ENCODE data around the gene AUTS2. TPM values are rescaled to one million over a fixed set of nuclear protein-coding genes. Genes with fewer than 3 reads are reported as not detected.

AUTS2 gene
- total and polyA plus RNA-seq, 7 experiments from 2014 or later, result 0.40 to 31.7 (median 4.2) TPM

DNA sequence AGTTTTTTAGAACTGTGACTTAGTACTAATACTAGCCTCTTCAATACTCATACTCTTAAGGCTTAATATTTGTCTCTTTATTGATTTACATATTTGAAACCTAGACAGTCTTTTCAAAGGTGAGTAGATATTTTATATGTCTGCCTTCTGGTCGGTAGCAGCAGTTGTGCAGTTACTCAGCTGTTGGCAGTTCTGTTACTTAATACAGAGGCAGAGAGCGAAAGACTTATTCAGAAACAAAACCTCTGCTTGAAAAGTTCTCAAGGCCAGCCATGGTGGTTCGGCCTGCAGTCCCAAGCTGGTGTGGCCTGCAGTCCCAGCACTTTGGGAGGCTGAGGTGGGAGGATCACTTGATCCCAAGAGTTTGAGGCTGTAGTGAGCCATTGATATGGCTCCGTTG is 84.2 kb downstream of the AUTS2 start:
- Histone ChIP-seq H3K27ac (ENCODE audit: low read depth, low read length) (no peak overlapping the region), H3K9me3 (ENCODE audit: control insufficient read depth in 2 of 3, low read length in 3 of 3) (no peaks in the 10 kb centered on the region), H3K27me3 (ENCODE audit: control insufficient read depth in 2 of 2, insufficient read depth in 2 of 2, low read length in 2 of 2) (no peaks in the 10 kb centered on the region), H3K36me3 (ENCODE audit: control insufficient read depth in 2 of 3, insufficient read depth in 3 of 3, low read length in 3 of 3) (no peaks in the 10 kb centered on the region), H3K4me3 (ENCODE audit: low read length) (no peak overlapping the region), H3K4me1 (ENCODE audit: control insufficient read depth in 2 of 2, insufficient read depth in 2 of 2, low read length in 2 of 2) (peaks cover 0 to 5% of the 10 kb centered on the region in 2 donors)
- peaks cover 0 to 3% (median 0%) of the 10 kb centered on the region in 11 donors for H3K9me3 Mint-ChIP-seq
- ATAC-seq (no peak), DNase-seq (no peak)
- no peaks in the 10 kb centered on the region for H3K36me3 Mint-ChIP-seq
- H3K4me1 Mint-ChIP-seq, result peaks cover 0 to 7% (median 0%) of the 10 kb centered on the region in 7 donors
- H3K27ac Mint-ChIP-seq, result no peak overlapping the region
- ChIA-PET CTCF (no interaction called here), POLR2A (no interaction called here)
- H3K27me3 Mint-ChIP-seq, result no peaks in the 10 kb centered on the region
- H3K4me3 Mint-ChIP-seq, result no peak overlapping the region
- intact Hi-C loops (cut with micrococcal nuclease), result no loop called here

DNA sequence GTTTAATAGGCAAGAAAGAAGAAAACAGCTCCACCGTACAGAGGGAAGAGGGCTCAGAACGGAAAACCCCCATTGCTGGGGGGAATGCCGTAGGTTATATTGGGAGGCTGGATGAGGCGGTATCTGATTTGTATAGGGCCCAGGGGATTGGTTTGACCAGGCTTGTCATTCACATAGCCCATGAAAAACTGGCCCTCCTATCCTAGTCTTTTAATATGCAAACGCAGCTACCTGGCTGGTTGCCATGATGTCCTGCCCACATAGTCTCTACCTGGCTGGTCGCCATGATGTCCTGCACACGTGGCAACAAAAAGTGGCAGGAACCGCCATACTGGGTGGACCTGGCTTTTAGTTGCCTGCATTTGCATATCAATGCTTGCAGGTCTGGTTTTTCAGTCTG is 84.7 kb downstream of the AUTS2 start:
- Mint-ChIP-seq H3K36me3 (no peaks in the 10 kb centered on the region), H3K4me1 (peaks cover 0 to 7% (median 0%) of the 10 kb centered on the region in 7 donors), H3K27ac (no peak overlapping the region), H3K9me3 (peaks cover 0 to 3% (median 0%) of the 10 kb centered on the region in 11 donors), H3K27me3 (no peaks in the 10 kb centered on the region), H3K4me3 (no peak overlapping the region)
- Histone ChIP-seq H3K9me3 (ENCODE audit: control insufficient read depth in 2 of 3, low read length in 3 of 3) (no peaks in the 10 kb centered on the region), H3K4me1 (ENCODE audit: control insufficient read depth in 2 of 2, insufficient read depth in 2 of 2, low read length in 2 of 2) (peaks cover 0 to 5% of the 10 kb centered on the region in 2 donors), H3K27ac (ENCODE audit: low read depth, low read length) (no peak overlapping the region), H3K27me3 (ENCODE audit: control insufficient read depth in 2 of 2, insufficient read depth in 2 of 2, low read length in 2 of 2) (no peaks in the 10 kb centered on the region), H3K36me3 (ENCODE audit: control insufficient read depth in 2 of 3, insufficient read depth in 3 of 3, low read length in 3 of 3) (no peaks in the 10 kb centered on the region), H3K4me3 (ENCODE audit: low read length) (no peak overlapping the region)
- ChIA-PET CTCF (no interaction called here), POLR2A (no interaction called here)
- DNase-seq (no peak), ATAC-seq (no peak)
- intact Hi-C loops (cut with micrococcal nuclease), result no loop called here

DNA sequence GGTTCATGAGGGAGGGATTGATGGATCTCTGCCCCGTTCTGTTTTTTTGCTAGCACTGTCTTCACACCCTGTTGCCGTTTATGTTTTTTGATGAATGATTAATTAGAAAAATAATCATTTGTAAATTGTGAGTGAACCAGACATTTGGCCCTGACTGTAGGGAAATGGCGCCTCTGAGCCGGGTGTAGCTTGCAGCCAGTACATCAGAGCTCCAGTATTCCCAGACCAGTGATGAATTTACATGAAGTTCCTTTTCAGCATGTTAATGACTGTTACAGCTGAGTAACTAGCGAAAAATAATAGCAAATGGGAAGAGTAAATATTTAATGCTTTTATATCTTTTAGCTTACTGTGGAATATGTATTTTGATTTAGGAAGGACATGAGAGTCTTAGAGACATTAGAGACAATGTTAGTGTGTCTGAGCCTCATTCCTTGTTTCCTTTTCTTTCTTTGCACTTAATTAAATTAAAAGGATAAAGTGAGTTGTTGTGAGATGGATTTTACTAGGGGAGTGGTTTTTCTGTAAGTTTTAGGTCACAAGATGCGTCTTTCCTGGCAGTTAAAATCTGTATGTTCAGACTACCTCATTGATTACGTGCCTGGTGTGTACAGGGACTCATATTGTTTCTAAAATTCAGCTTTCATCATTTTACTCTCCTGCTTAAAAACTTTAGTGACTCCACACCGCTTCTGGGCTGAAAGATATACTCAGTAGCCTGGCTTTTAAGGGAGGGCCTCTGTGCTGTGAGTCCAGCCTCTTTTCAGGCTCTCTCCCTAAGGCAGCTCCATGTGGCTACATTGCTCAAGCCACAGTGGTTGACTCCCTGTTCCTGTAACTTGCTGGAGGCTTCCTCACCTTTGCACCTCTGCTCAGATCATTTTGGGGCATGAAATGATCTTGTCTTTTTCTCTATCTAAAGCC is 86.4 kb downstream of the AUTS2 start:
- Mint-ChIP-seq H3K27ac (no peak overlapping the region), H3K4me1 (peaks cover 0 to 7% (median 0%) of the 10 kb centered on the region in 7 donors), H3K27me3 (no peaks in the 10 kb centered on the region), H3K9me3 (peaks cover 0 to 3% (median 0%) of the 10 kb centered on the region in 11 donors), H3K36me3 (no peaks in the 10 kb centered on the region), H3K4me3 (no peak overlapping the region)
- Histone ChIP-seq H3K4me3 (ENCODE audit: low read length) (no peak overlapping the region), H3K4me1 (ENCODE audit: control insufficient read depth in 2 of 2, insufficient read depth in 2 of 2, low read length in 2 of 2) (peaks cover 0 to 5% of the 10 kb centered on the region in 2 donors), H3K36me3 (ENCODE audit: control insufficient read depth in 2 of 3, insufficient read depth in 3 of 3, low read length in 3 of 3) (no peaks in the 10 kb centered on the region), H3K9me3 (ENCODE audit: control insufficient read depth in 2 of 3, low read length in 3 of 3) (no peaks in the 10 kb centered on the region), H3K27ac (ENCODE audit: low read depth, low read length) (no peak overlapping the region), H3K27me3 (ENCODE audit: control insufficient read depth in 2 of 2, insufficient read depth in 2 of 2, low read length in 2 of 2) (no peaks in the 10 kb centered on the region)
- ATAC-seq, result no peak
- no peak for DNase-seq
- ChIA-PET CTCF (no interaction called here), POLR2A (no interaction called here)
- intact Hi-C loops (cut with micrococcal nuclease), result no loop called here

DNA sequence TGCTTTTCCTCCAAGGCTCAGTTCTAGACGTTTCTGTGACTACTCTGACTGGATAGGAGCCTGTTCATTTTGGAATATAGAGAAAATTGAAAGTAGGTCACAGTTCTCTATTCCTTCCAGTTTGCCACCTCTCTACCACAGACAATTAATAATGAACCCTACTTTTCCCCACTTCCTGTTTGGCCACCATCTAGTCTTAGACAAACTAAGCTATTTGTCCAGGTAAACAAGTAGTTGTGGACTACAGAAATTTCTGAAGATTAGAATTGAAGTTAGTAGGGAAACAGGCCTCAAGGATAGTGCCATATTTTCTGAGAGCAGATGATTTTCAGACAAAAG is 87.0 kb downstream of the AUTS2 start:
- Mint-ChIP-seq H3K4me1 (peaks cover 0 to 7% (median 0%) of the 10 kb centered on the region in 7 donors), H3K9me3 (peaks cover 0 to 3% (median 0%) of the 10 kb centered on the region in 11 donors), H3K27ac (no peak overlapping the region), H3K27me3 (no peaks in the 10 kb centered on the region), H3K4me3 (no peak overlapping the region), H3K36me3 (no peaks in the 10 kb centered on the region)
- H3K27me3 ChIP-seq (ENCODE audit: control insufficient read depth in 2 of 2, insufficient read depth in 2 of 2, low read length in 2 of 2), result no peaks in the 10 kb centered on the region
- H3K36me3 ChIP-seq (ENCODE audit: control insufficient read depth in 2 of 3, insufficient read depth in 3 of 3, low read length in 3 of 3), result no peaks in the 10 kb centered on the region
- H3K4me3 ChIP-seq (ENCODE audit: low read length), result no peak overlapping the region
- intact Hi-C loops (cut with micrococcal nuclease), result no loop called here
- no peak for ATAC-seq
- ChIA-PET CTCF (no interaction called here), POLR2A (no interaction called here)
- peaks cover 0 to 5% of the 10 kb centered on the region in 2 donors for H3K4me1 ChIP-seq (ENCODE audit: control insufficient read depth in 2 of 2, insufficient read depth in 2 of 2, low read length in 2 of 2)
- H3K9me3 ChIP-seq (ENCODE audit: control insufficient read depth in 2 of 3, low read length in 3 of 3), result no peaks in the 10 kb centered on the region
- DNase-seq, result no peak
- no peak overlapping the region for H3K27ac ChIP-seq (ENCODE audit: low read depth, low read length)

DNA sequence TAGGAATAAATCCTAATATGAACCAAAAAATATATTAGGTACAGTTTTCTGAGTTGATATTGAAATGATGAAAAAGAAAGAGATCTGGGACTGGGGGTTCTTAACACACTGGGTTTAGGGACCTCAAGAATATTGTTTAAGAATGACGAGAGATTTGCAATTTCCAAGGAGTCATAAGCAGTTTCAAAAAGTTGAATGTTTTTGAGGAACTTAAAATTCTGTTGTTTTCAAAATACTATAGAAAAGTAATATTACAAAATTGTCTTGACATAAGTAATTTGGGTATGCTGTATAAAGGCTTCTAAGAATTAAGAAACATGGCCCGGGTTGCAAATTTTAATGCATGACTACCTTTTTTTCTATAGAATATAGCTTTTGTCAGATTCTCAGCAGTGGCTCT is 88.1 kb downstream of the AUTS2 start:
- H3K9me3 ChIP-seq (ENCODE audit: control insufficient read depth in 2 of 3, low read length in 3 of 3), result no peaks in the 10 kb centered on the region
- H3K27ac ChIP-seq (ENCODE audit: low read depth, low read length), result no peak overlapping the region
- Mint-ChIP-seq H3K4me3 (no peak overlapping the region), H3K9me3 (peaks cover 0 to 3% (median 0%) of the 10 kb centered on the region in 11 donors), H3K4me1 (peaks cover 0 to 7% (median 0%) of the 10 kb centered on the region in 7 donors), H3K36me3 (no peaks in the 10 kb centered on the region), H3K27me3 (no peaks in the 10 kb centered on the region), H3K27ac (no peak overlapping the region)
- ChIA-PET POLR2A (no interaction called here), CTCF (interaction anchor here (0.7 kb wide), 1 partner anchor 9 kb away, joined by 3 read pairs; no protein-coding TSS in a partner anchor)
- intact Hi-C loops (cut with micrococcal nuclease), result no loop called here
- DNase-seq (no peak), ATAC-seq (no peak)
- H3K27me3 ChIP-seq (ENCODE audit: control insufficient read depth in 2 of 2, insufficient read depth in 2 of 2, low read length in 2 of 2), result no peaks in the 10 kb centered on the region
- peaks cover 0 to 5% of the 10 kb centered on the region in 2 donors for H3K4me1 ChIP-seq (ENCODE audit: control insufficient read depth in 2 of 2, insufficient read depth in 2 of 2, low read length in 2 of 2)
- H3K4me3 ChIP-seq (ENCODE audit: low read length), result no peak overlapping the region
- H3K36me3 ChIP-seq (ENCODE audit: control insufficient read depth in 2 of 3, insufficient read depth in 3 of 3, low read length in 3 of 3), result no peaks in the 10 kb centered on the region

DNA sequence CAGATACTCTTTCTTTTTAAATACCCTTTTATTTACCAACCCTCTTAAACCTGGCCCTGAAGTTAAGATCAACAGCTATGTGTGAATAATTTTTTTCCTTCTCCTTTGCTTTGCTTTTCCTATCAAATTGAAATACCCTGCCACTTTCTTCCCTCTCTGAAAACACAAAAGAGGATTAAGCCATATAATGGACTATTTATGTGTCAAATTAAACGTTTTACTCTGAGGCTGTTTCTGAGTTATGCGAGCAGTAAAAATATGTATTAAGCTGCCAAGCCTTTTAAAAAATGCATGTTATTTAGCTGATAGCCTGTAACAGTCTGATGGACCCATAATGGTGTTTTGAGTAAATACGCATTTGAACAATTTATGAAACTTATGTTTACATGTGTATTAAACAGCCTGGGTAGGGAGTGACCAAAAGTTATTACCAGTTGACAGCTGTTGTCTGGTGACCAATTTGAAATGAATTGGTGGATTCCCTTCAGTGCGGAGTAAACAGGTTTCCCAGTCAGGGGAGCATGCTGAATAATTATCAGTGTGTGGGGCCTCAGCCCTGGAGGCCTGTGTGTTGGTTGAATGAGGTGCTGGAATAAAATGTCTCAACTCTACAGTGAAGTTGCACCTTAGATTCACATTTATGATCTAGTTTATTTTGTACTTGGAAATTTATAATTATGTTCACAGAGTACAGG is 89.6 kb downstream of the AUTS2 start:
- POLR2A ChIA-PET, result no interaction called here
- Mint-ChIP-seq H3K27me3 (peaks cover 0 to 7% (median 6%) of the 10 kb centered on the region in 5 donors), H3K4me1 (peaks cover 0 to 7% (median 0%) of the 10 kb centered on the region in 7 donors), H3K4me3 (no peak overlapping the region), H3K27ac (no peak overlapping the region), H3K36me3 (no peaks in the 10 kb centered on the region), H3K9me3 (no peaks in the 10 kb centered on the region)
- intact Hi-C loops (cut with micrococcal nuclease), result no loop called here
- DNase-seq (no peak), ATAC-seq (no peak)
- Histone ChIP-seq H3K9me3 (ENCODE audit: control insufficient read depth in 2 of 3, low read length in 3 of 3) (no peaks in the 10 kb centered on the region), H3K36me3 (ENCODE audit: control insufficient read depth in 2 of 3, insufficient read depth in 3 of 3, low read length in 3 of 3) (no peaks in the 10 kb centered on the region), H3K4me1 (ENCODE audit: control insufficient read depth in 2 of 2, insufficient read depth in 2 of 2, low read length in 2 of 2) (peaks cover 0 to 5% of the 10 kb centered on the region in 2 donors), H3K27me3 (ENCODE audit: control insufficient read depth in 2 of 2, insufficient read depth in 2 of 2, low read length in 2 of 2) (no peaks in the 10 kb centered on the region), H3K4me3 (ENCODE audit: low read length) (no peak overlapping the region), H3K27ac (ENCODE audit: low read depth, low read length) (no peak overlapping the region)
- CTCF ChIA-PET, result no interaction called here

All from naive thymus-derived CD4-positive, alpha-beta T cell (primary cell).